Sigmoid colon (tissue), 4 donors: ENCODE measurements around the gene PRKAG2.

Source experiments
- CTCF ChIP-seq, 4 experiments: fragments of 450-650 bp in 3 of 4; fragments of 200-600 bp in 1 of 4; IDR thresholded peaks; one replicate each; pipeline ENCODE4 v1.5.1; 2016 to 2019; ENCODE audit warnings: antibody characterized with exemption in 4 of 4, mild to moderate bottlenecking in 3 of 4, moderate library complexity in 2 of 4
- POLR2A ChIP-seq, 2 donors: fragments of 450-650 bp; IDR thresholded peaks; one replicate each; pipeline ENCODE4 v1.6.1; 2016; ENCODE audit warnings: antibody characterized with exemption in 2 of 2, mild to moderate bottlenecking in 2 of 2, moderate library complexity in 2 of 2
- POLR2AphosphoS5 ChIP-seq, 4 donors: sonication (generic); formaldehyde crosslinking; IDR thresholded peaks; one replicate each; pipeline ENCODE4 v1.6.1; 2017; ENCODE audit warnings: antibody characterized with exemption in 4 of 4

- TF ChIP-seq CTCF (IDR thresholded peaks at IDR 0.05) (no peak), POLR2A (IDR thresholded peaks at IDR 0.05) (no peak), POLR2AphosphoS5 (IDR thresholded peaks at IDR 0.05) (no peak)
These were observed 78.0 kb downstream of the PRKAG2 start for GRCh38 chr7:151798851-151799448.
